IMR-90 (cell line): ENCODE data around the gene OLFM4. TPM values are rescaled to one million over a fixed set of nuclear protein-coding genes. Genes with fewer than 3 reads are reported as not detected.

ENCODE experiments used
- ATAC-seq: fragments of 200-7000 bp; cut with Tn5 transposase; 2 replicates; pipeline ENCODE4 v1.9.1; 2020; ENCODE audit warnings: low read depth, mild to moderate bottlenecking, moderate library complexity
- BruUV-seq: library from RNA; stranded (reverse); fragments of 400-500 nt; replicated peaks from 2 replicates; lab custom pipeline; 2021; lab: Mats Ljungman, UMichigan
- CTCF ChIA-PET: fragments of 300-600 bp; formaldehyde crosslinking; extraction: SDS; loops from one replicate; lab custom pipeline; 2021; ENCODE audit warnings: antibody characterized with exemption; lab: Yijun Ruan, JAX
- POLR2A ChIA-PET: fragments of 300-600 bp; sonication (Branson Sonifier 250); formaldehyde crosslinking; loops from one replicate; lab custom pipeline; 2022; ENCODE audit warnings: antibody characterized with exemption; ENCODE audit not compliant: unreplicated experiment; lab: Charles Lee
- DNase-seq: peaks from one replicate; pipeline ENCODE4 v3.0.0; 2013
- H2AFZ ChIP-seq: replicated peaks from 2 replicates; pipeline ENCODE3; 2013; ENCODE audit warnings: low read length, mild to moderate bottlenecking; ENCODE audit not compliant: poor library complexity
- H2AK5ac ChIP-seq: 2 replicates; pipeline ENCODE4 v1.6.1; 2013; ENCODE audit warnings: low read depth, low read length, inconsistent platforms
- H2AK9ac ChIP-seq: replicated peaks from 2 replicates; pipeline ENCODE3; 2013; ENCODE audit warnings: mild to moderate bottlenecking, low read depth, low read length, moderate library complexity; ENCODE audit not compliant: poor library complexity
- H2BK120ac ChIP-seq: 2 replicates; pipeline ENCODE4 v1.6.1; 2013; ENCODE audit warnings: low read depth, low read length, inconsistent platforms
- H2BK15ac ChIP-seq: 3 replicates; pipeline ENCODE4 v1.6.1; 2013; ENCODE audit warnings: low read depth, low read length, inconsistent platforms
- H2BK20ac ChIP-seq: 2 replicates; pipeline ENCODE4 v1.6.1; 2013; ENCODE audit warnings: low read depth, mild to moderate bottlenecking, inconsistent platforms, low read length, moderate library complexity
- H2BK5ac ChIP-seq: 2 replicates; pipeline ENCODE4 v1.6.1; 2013; ENCODE audit warnings: mild to moderate bottlenecking, low read depth, low read length, inconsistent platforms; ENCODE audit not compliant: poor library complexity, severe bottlenecking
- H3K14ac ChIP-seq: replicated peaks from 2 replicates; pipeline ENCODE4 v1.6.1; 2013; ENCODE audit warnings: low read depth, low read length, inconsistent platforms
- H3K18ac ChIP-seq: 2 replicates; pipeline ENCODE4 v1.6.1; 2013; ENCODE audit warnings: low read depth, low read length, control low read depth
- H3K23ac ChIP-seq: 2 replicates; pipeline ENCODE4 v1.6.1; 2013; ENCODE audit warnings: low read depth, low read length, inconsistent platforms
- H3K27ac ChIP-seq: 2 replicates; pipeline ENCODE4 v1.5.1; 2013; ENCODE audit warnings: mild to moderate bottlenecking, control low read depth, low read length; ENCODE audit not compliant: insufficient read depth
- H3K27me3 ChIP-seq: 2 replicates; pipeline ENCODE4 v1.6.1; 2013; ENCODE audit warnings: low read length; ENCODE audit not compliant: control insufficient read depth, insufficient read depth
- H3K36me3 ChIP-seq: 2 replicates; pipeline ENCODE4 v1.6.1; 2013; ENCODE audit warnings: low read length, mixed read lengths; ENCODE audit not compliant: control insufficient read depth, insufficient read depth
- H3K4ac ChIP-seq: 2 replicates; pipeline ENCODE4 v1.6.1; 2013; ENCODE audit warnings: low read depth, low read length, inconsistent platforms
- H3K4me1 ChIP-seq: 2 replicates; pipeline ENCODE4 v1.6.1; 2013; ENCODE audit warnings: low read length, mixed read lengths; ENCODE audit not compliant: control insufficient read depth, insufficient read depth
- H3K4me2 ChIP-seq: 2 replicates; pipeline ENCODE4 v1.6.1; 2013; ENCODE audit warnings: low read depth, mild to moderate bottlenecking, control low read depth, low read length, moderate library complexity
- H3K4me3 ChIP-seq: 2 replicates; pipeline ENCODE4 v1.5.1; 2013; ENCODE audit warnings: low read depth, mild to moderate bottlenecking, control low read depth, low read length, moderate library complexity; ENCODE audit not compliant: insufficient read depth
- H3K56ac ChIP-seq: 2 replicates; pipeline ENCODE4 v1.6.1; 2013; ENCODE audit warnings: low read length, inconsistent platforms; ENCODE audit not compliant: insufficient read depth; ENCODE audit errors: extremely low read depth
- H3K79me1 ChIP-seq, 2 experiments: 2 replicates each; pipeline ENCODE4 v1.6.1; 2013; ENCODE audit warnings: low read length in 2 of 2, inconsistent platforms in 1 of 2, low read depth in 1 of 2
- H3K9ac ChIP-seq: 2 replicates; pipeline ENCODE4 v1.6.1; 2013; ENCODE audit warnings: low read depth, low read length, control low read depth
- H3K9me1 ChIP-seq: 2 replicates; pipeline ENCODE4 v1.6.1; 2013; ENCODE audit warnings: low read length, inconsistent platforms; ENCODE audit not compliant: insufficient read depth
- H3K9me3 ChIP-seq: 2 replicates; pipeline ENCODE4 v1.6.1; 2013; ENCODE audit warnings: low read length; ENCODE audit not compliant: control insufficient read depth, insufficient read depth
- H4K20me1 ChIP-seq: 2 replicates; pipeline ENCODE4 v1.6.1; 2013; ENCODE audit warnings: low read length, inconsistent platforms; ENCODE audit not compliant: insufficient read depth
- H4K5ac ChIP-seq: 2 replicates; pipeline ENCODE4 v1.6.1; 2013; ENCODE audit warnings: mild to moderate bottlenecking, low read depth, low read length, control low read depth
- H4K8ac ChIP-seq, 2 experiments: 2 replicates each; pipeline ENCODE4 v1.6.1; 2013; ENCODE audit warnings: low read depth in 2 of 2, low read length in 2 of 2, control low read depth in 1 of 2, inconsistent platforms in 1 of 2
- H4K91ac ChIP-seq: 2 replicates; pipeline ENCODE4 v1.6.1; 2013; ENCODE audit warnings: low read depth, low read length, inconsistent platforms; ENCODE audit not compliant: insufficient read depth
- BHLHE40 ChIP-seq: fragments of 150-350 bp; IDR thresholded peaks from 2 replicates; pipeline ENCODE4 v1.6.1; 2016; ENCODE audit warnings: mild to moderate bottlenecking, low read depth, low read length
- CEBPB ChIP-seq: IDR thresholded peaks from 2 replicates; pipeline ENCODE4 v1.6.1; 2012; ENCODE audit warnings: low read depth, low read length, improper control_type of control experiment
- CHD1 ChIP-seq: IDR thresholded peaks from 2 replicates; pipeline ENCODE4 v1.6.1; 2012; ENCODE audit warnings: low read depth, low read length, improper control_type of control experiment
- FOS ChIP-seq: fragments of 150-350 bp; IDR thresholded peaks from 2 replicates; pipeline ENCODE4 v1.6.1; 2016; ENCODE audit warnings: low read depth, low read length
- MAFK ChIP-seq: IDR thresholded peaks from 2 replicates; pipeline ENCODE4 v1.6.1; 2012; ENCODE audit warnings: low read depth, low read length, improper control_type of control experiment
- MAZ ChIP-seq: IDR thresholded peaks from 2 replicates; pipeline ENCODE4 v1.6.1; 2012; ENCODE audit warnings: low read depth, mild to moderate bottlenecking, low read length, improper control_type of control experiment, moderate library complexity, borderline replicate concordance
- MXI1 ChIP-seq: IDR thresholded peaks from 2 replicates; pipeline ENCODE4 v1.6.1; 2012; ENCODE audit warnings: low read depth, mild to moderate bottlenecking, low read length, moderate library complexity, borderline replicate concordance
- NFE2L2 ChIP-seq: fragments of 150-350 bp; IDR thresholded peaks from 2 replicates; pipeline ENCODE4 v1.6.1; 2016; ENCODE audit warnings: low read depth, mild to moderate bottlenecking, low read length
- POLR2A ChIP-seq: IDR thresholded peaks from 2 replicates; pipeline ENCODE4 v1.6.1; 2012; ENCODE audit warnings: mild to moderate bottlenecking, low read depth, low read length
- RAD21 ChIP-seq: IDR thresholded peaks from 2 replicates; pipeline ENCODE4 v1.6.1; 2012; ENCODE audit warnings: low read length, improper control_type of control experiment
- RCOR1 ChIP-seq: IDR thresholded peaks from 2 replicates; pipeline ENCODE4 v1.6.1; 2012; ENCODE audit warnings: mild to moderate bottlenecking, low read length, improper control_type of control experiment; ENCODE audit not compliant: insufficient replicate concordance
- RFX5 ChIP-seq: IDR thresholded peaks from 2 replicates; pipeline ENCODE4 v1.8.0; 2012; ENCODE audit warnings: low read depth, mild to moderate bottlenecking, low read length, moderate library complexity
- SMC3 ChIP-seq: fragments of 150-350 bp; IDR thresholded peaks from 2 replicates; pipeline ENCODE4 v1.6.1; 2016; ENCODE audit warnings: low read depth, mild to moderate bottlenecking, antibody characterized with exemption, low read length, moderate library complexity
- WGBS, 2 experiments: methylation state at CpG; one replicate each; pipeline versions ENCODE4 v1.1.5 to v1.1.7; 2013; ENCODE audit warnings: missing lambda C conversion rate in 2 of 2; ENCODE audit not compliant: insufficient read length in 1 of 2; ENCODE audit errors: extremely low coverage in 2 of 2; 5-methylcytosine and 5-hydroxymethylcytosine counted together
- dilution Hi-C: fragments of 300-500 bp; cut with HindIII; formaldehyde crosslinking; loops from one replicate; pipeline ENCODE4 v1.14.3; 2018; ENCODE audit warnings: low sequenced_read_pairs; ENCODE audit not compliant: unreplicated experiment
- in situ Hi-C: fragments of 300-500 bp; cut with MboI; formaldehyde crosslinking; loops from 3 replicates; pipeline ENCODE4 v1.14.3; 2019; ENCODE audit warnings: low sequenced_read_pairs, inconsistent platforms, mixed read lengths
- intact Hi-C: fragments of 100-400 bp; cut with micrococcal nuclease; formaldehyde crosslinking; loops from 2 replicates; pipeline ENCODE4 v1.10.0; 2022
- polyA plus RNA-seq, 3 experiments: library from polyadenylated mRNA; depleted of rRNA; stranded (reverse); fragments of >200 nt; gene quantifications; 2 replicates each; pipeline ENCODE4 v1.2.3, GENCODE V29; 2012; ENCODE audit warnings: low replicate concordance in 1 of 3
- total RNA-seq: library from RNA; depleted of rRNA; stranded (reverse); fragments of >200 nt; gene quantifications from 2 replicates; pipeline ENCODE4 v1.2.3, GENCODE V29; 2012
- TF ChIP-seq, protein P1 (sequence below): conservative IDR thresholded peaks from 2 replicates; pipeline ENCODE4 v1.5.1; 2012; ENCODE audit warnings: mild to moderate bottlenecking, low read depth, low read length, improper control_type of control experiment
- TF ChIP-seq, protein P2 (sequence below): fragments of 150-350 bp; IDR thresholded peaks from 2 replicates; pipeline ENCODE4 v1.6.1; 2017; ENCODE audit warnings: mild to moderate bottlenecking, antibody characterized with exemption, low read length, low read depth
- TF ChIP-seq, protein P3 (sequence below): fragments of 150-350 bp; IDR thresholded peaks from 2 replicates; pipeline ENCODE4 v1.6.1; 2016; ENCODE audit warnings: low read depth, mild to moderate bottlenecking, low read length, moderate library complexity, borderline replicate concordance

The OLFM4 gene
- total and polyA plus RNA-seq, 2 of the 4 experiments (the other 2 are of a cell fraction) = not detected

DNA sequence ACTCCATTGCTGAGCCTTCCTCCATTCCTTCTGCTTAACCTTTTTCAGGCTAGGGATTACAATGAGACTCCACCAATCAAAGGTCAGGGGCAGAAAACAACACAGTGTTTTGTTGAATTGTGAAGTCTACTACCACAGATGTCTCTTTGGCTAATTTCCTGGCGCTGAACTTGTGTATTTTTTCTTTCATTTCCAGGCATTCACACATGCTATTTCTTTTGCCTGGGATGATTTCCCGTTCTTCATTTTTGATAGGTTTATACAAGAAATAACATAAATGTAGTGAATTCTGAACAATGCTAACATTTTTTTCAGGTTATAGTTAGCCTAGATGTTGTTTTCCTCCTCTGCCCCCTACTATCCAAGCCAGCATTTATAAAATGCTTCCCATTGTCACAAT, 64.3 kb downstream of the OLFM4 start:
- ChIA-PET CTCF (no interaction called here), POLR2A (no interaction called here)
- Histone ChIP-seq H3K79me1 (no peaks in the 10 kb centered on the region), H3K27ac (no peak overlapping the region), H3K9me3 (no peaks in the 10 kb centered on the region; the same call in 1 of the 2 replicates), H4K91ac (no peak overlapping the region), H2BK20ac (no peak overlapping the region), H4K5ac (no peak overlapping the region), H2BK120ac (no peak overlapping the region), H3K23ac (no peak overlapping the region), H3K4me1 (no peaks in the 10 kb centered on the region), H3K14ac (no peak overlapping the region), H2AFZ (no peak overlapping the region), H2AK5ac (no peak overlapping the region), H4K8ac (no peak overlapping the region), H2BK15ac (no peak overlapping the region), H4K20me1 (no peaks in the 10 kb centered on the region), H3K18ac (no peak overlapping the region), H2BK5ac (no peak overlapping the region), H3K4me3 (no peak overlapping the region), H2AK9ac (no peak overlapping the region), H3K9me1 (no peaks in the 10 kb centered on the region), H3K56ac (no peak overlapping the region), H3K27me3 (no peaks in the 10 kb centered on the region), H3K4ac (no peak overlapping the region), H3K4me2 (no peak overlapping the region), H3K36me3 (no peaks in the 10 kb centered on the region), H3K9ac (no peak overlapping the region)
- no CpG with 5 or more reads among the region's 2 CpGs for WGBS, 2 experiments
- in situ Hi-C loops (no loop called here), intact Hi-C loops (no loop called here), dilution Hi-C loops (no loop called here)
- no TSS peak for BruUV-seq
- no peak for DNase-seq
- ATAC-seq = no peak
- TF ChIP-seq BHLHE40 = no peak
- TF ChIP-seq CHD1 = no peak
- no peak for TF ChIP-seq MXI1
- no peak for TF ChIP-seq RCOR1
- TF ChIP-seq MAZ = no peak
- TF ChIP-seq POLR2A = no peak
- TF ChIP-seq CEBPB = no peak
- TF ChIP-seq SMC3 = no peak
- no peak for TF ChIP-seq FOS
- TF ChIP-seq NFE2L2 = no peak
- no peak for TF ChIP-seq RFX5
- TF ChIP-seq, protein P1, sequence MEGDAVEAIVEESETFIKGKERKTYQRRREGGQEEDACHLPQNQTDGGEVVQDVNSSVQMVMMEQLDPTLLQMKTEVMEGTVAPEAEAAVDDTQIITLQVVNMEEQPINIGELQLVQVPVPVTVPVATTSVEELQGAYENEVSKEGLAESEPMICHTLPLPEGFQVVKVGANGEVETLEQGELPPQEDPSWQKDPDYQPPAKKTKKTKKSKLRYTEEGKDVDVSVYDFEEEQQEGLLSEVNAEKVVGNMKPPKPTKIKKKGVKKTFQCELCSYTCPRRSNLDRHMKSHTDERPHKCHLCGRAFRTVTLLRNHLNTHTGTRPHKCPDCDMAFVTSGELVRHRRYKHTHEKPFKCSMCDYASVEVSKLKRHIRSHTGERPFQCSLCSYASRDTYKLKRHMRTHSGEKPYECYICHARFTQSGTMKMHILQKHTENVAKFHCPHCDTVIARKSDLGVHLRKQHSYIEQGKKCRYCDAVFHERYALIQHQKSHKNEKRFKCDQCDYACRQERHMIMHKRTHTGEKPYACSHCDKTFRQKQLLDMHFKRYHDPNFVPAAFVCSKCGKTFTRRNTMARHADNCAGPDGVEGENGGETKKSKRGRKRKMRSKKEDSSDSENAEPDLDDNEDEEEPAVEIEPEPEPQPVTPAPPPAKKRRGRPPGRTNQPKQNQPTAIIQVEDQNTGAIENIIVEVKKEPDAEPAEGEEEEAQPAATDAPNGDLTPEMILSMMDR = no peak
- TF ChIP-seq, protein P2, sequence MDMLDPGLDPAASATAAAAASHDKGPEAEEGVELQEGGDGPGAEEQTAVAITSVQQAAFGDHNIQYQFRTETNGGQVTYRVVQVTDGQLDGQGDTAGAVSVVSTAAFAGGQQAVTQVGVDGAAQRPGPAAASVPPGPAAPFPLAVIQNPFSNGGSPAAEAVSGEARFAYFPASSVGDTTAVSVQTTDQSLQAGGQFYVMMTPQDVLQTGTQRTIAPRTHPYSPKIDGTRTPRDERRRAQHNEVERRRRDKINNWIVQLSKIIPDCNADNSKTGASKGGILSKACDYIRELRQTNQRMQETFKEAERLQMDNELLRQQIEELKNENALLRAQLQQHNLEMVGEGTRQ = no peak
- TF ChIP-seq RAD21 = no peak
- TF ChIP-seq, protein P3, sequence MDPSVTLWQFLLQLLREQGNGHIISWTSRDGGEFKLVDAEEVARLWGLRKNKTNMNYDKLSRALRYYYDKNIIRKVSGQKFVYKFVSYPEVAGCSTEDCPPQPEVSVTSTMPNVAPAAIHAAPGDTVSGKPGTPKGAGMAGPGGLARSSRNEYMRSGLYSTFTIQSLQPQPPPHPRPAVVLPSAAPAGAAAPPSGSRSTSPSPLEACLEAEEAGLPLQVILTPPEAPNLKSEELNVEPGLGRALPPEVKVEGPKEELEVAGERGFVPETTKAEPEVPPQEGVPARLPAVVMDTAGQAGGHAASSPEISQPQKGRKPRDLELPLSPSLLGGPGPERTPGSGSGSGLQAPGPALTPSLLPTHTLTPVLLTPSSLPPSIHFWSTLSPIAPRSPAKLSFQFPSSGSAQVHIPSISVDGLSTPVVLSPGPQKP = no peak
- no peak for TF ChIP-seq MAFK
